ENCODE measurements around the gene EXOC6B.

EXOC6B gene

GRCh38 chr2:72127401-72128058 lies 698.3 kb downstream of the EXOC6B start:
- no peaks in the 10 kb centered on the region for H3K27me3 ChIP-seq (replicated peaks; ENCODE audit: insufficient read depth, low read length)
- H3K27ac ChIP-seq (ENCODE audit: low read length) = no peak overlapping the region
- H3K4me3 ChIP-seq (ENCODE audit: low read length) = no peak overlapping the region
- no peak for DNase-seq
- no peaks in the 10 kb centered on the region for H3F3A ChIP-seq (ENCODE audit: insufficient read depth, low read length)
- no peaks in the 10 kb centered on the region for H3K79me2 ChIP-seq (ENCODE audit: low read length)
- H2AFZ ChIP-seq (ENCODE audit: low read length) = no peak overlapping the region
- no peak for TF ChIP-seq EZH2 (optimal IDR thresholded peaks at IDR 0.05; ENCODE audit: low read depth, low read length)
- TF ChIP-seq, protein P1, sequence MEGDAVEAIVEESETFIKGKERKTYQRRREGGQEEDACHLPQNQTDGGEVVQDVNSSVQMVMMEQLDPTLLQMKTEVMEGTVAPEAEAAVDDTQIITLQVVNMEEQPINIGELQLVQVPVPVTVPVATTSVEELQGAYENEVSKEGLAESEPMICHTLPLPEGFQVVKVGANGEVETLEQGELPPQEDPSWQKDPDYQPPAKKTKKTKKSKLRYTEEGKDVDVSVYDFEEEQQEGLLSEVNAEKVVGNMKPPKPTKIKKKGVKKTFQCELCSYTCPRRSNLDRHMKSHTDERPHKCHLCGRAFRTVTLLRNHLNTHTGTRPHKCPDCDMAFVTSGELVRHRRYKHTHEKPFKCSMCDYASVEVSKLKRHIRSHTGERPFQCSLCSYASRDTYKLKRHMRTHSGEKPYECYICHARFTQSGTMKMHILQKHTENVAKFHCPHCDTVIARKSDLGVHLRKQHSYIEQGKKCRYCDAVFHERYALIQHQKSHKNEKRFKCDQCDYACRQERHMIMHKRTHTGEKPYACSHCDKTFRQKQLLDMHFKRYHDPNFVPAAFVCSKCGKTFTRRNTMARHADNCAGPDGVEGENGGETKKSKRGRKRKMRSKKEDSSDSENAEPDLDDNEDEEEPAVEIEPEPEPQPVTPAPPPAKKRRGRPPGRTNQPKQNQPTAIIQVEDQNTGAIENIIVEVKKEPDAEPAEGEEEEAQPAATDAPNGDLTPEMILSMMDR (IDR thresholded peaks at IDR 0.05; ENCODE audit: low read length) = no peak
- no peak for TF ChIP-seq EZH2phosphoT487 (IDR thresholded peaks at IDR 0.05; ENCODE audit: low read length)
- no peaks in the 10 kb centered on the region for H3K4me1 ChIP-seq (ENCODE audit: low read length)
- no peaks in the 10 kb centered on the region for H3K36me3 ChIP-seq (replicated peaks; ENCODE audit: insufficient read depth, low read length)
- no peaks in the 10 kb centered on the region for H4K20me1 ChIP-seq (ENCODE audit: insufficient read depth, low read length)
- no peak overlapping the region for H3K4me2 ChIP-seq (ENCODE audit: low read depth, low read length)
- H3K9me3 ChIP-seq (replicated peaks; ENCODE audit: insufficient read depth, low read length) = no peaks in the 10 kb centered on the region
- H3K9ac ChIP-seq (ENCODE audit: low read length) = no peak overlapping the region
- H3K9me2 ChIP-seq (replicated peaks; ENCODE audit: insufficient read depth, low read length) = no peaks in the 10 kb centered on the region

- TF ChIP-seq EZH2phosphoT487 (IDR thresholded peaks at IDR 0.05; ENCODE audit: low read length) (no peak), EZH2 (optimal IDR thresholded peaks at IDR 0.05; ENCODE audit: low read depth, low read length) (no peak)
- TF ChIP-seq, protein P1 (IDR thresholded peaks at IDR 0.05; ENCODE audit: low read length) = no peak
- no peaks in the 10 kb centered on the region for H3K4me1 ChIP-seq (ENCODE audit: low read length)
- no peak overlapping the region for H3K4me3 ChIP-seq (ENCODE audit: low read length)
- no peaks in the 10 kb centered on the region for H3F3A ChIP-seq (ENCODE audit: insufficient read depth, low read length)
- DNase-seq = no peak
- H3K9ac ChIP-seq (ENCODE audit: low read length) = no peak overlapping the region
- H3K9me3 ChIP-seq (replicated peaks; ENCODE audit: insufficient read depth, low read length) = no peaks in the 10 kb centered on the region
- H4K20me1 ChIP-seq (ENCODE audit: insufficient read depth, low read length) = no peaks in the 10 kb centered on the region
- no peaks in the 10 kb centered on the region for H3K9me2 ChIP-seq (replicated peaks; ENCODE audit: insufficient read depth, low read length)
- H3K27me3 ChIP-seq (replicated peaks; ENCODE audit: insufficient read depth, low read length) = no peaks in the 10 kb centered on the region
- no peak overlapping the region for H2AFZ ChIP-seq (ENCODE audit: low read length)
- H3K36me3 ChIP-seq (replicated peaks; ENCODE audit: insufficient read depth, low read length) = no peaks in the 10 kb centered on the region
- no peak overlapping the region for H3K27ac ChIP-seq (ENCODE audit: low read length)
- H3K4me2 ChIP-seq (ENCODE audit: low read depth, low read length) = no peak overlapping the region
- H3K79me2 ChIP-seq (ENCODE audit: low read length) = no peaks in the 10 kb centered on the region
Observed at GRCh38 chr2:72126186-72127100, 699.4 kb downstream of the EXOC6B start.

Data from MM.1S (cell line).